PC-9 (cell line): ENCODE results near the gene LAMA3. TPM values are rescaled to one million over a fixed set of nuclear protein-coding genes. Genes with fewer than 3 reads are reported as not detected.

Experiments
- BruUV-seq: library from RNA; stranded (reverse); fragments of 400-500 nt; replicated peaks from 2 replicates; lab custom pipeline; 2021; lab: Mats Ljungman, UMichigan
- CTCF ChIA-PET: fragments of 300-600 bp; sonication (Branson Sonifier 250); formaldehyde crosslinking; loops from one replicate; lab custom pipeline; 2022; ENCODE audit warnings: antibody characterized with exemption; lab: Charles Lee
- POLR2A ChIA-PET: fragments of 300-600 bp; sonication (Branson Sonifier 250); formaldehyde crosslinking; loops from one replicate; lab custom pipeline; 2022; ENCODE audit warnings: antibody characterized with exemption; ENCODE audit not compliant: unreplicated experiment; lab: Charles Lee
- DNase-seq, 2 experiments: peaks; one replicate each; pipeline versions ENCODE4 v3.0.0 to v3.0.0-alpha.2; 2015 to 2022; ENCODE audit warnings: mixed read lengths in 1 of 2
- H2AFZ ChIP-seq: fragments of 200-600 bp; sonication (generic); 2 replicates; pipeline ENCODE4 v1.8.1; 2017; ENCODE audit warnings: antibody characterized with exemption
- H3F3A ChIP-seq: fragments of 200-600 bp; sonication (generic); 2 replicates; pipeline ENCODE4 v1.8.1; 2017; ENCODE audit warnings: antibody characterized with exemption, mild to moderate bottlenecking, low read depth; ENCODE audit not compliant: insufficient read depth
- H3K27ac ChIP-seq: fragments of 200-600 bp; sonication (generic); 2 replicates; pipeline ENCODE4 v1.6.1; 2016; ENCODE audit warnings: mixed run types
- H3K27me3 ChIP-seq: fragments of 200-600 bp; sonication (generic); 2 replicates; pipeline ENCODE4 v1.6.1; 2016; ENCODE audit warnings: low read depth, mixed run types; ENCODE audit not compliant: insufficient read depth
- H3K36me3 ChIP-seq: fragments of 200-600 bp; sonication (generic); 2 replicates; pipeline ENCODE4 v1.6.1; 2016; ENCODE audit warnings: low read depth, mixed run types
- H3K4me1 ChIP-seq: fragments of 200-600 bp; sonication (generic); replicated peaks from 2 replicates; pipeline ENCODE4 v1.6.1; 2016; ENCODE audit warnings: mixed run types; ENCODE audit not compliant: insufficient read depth
- H3K4me2 ChIP-seq: fragments of 200-600 bp; sonication (generic); 2 replicates; pipeline ENCODE4 v1.6.1; 2017; ENCODE audit warnings: mixed run types
- H3K4me3 ChIP-seq: fragments of 200-600 bp; sonication (generic); 2 replicates; pipeline ENCODE4 v1.6.1; 2016; ENCODE audit warnings: mixed run types
- H3K79me2 ChIP-seq: fragments of 200-600 bp; sonication (generic); 2 replicates; pipeline ENCODE4 v1.6.1; 2017; ENCODE audit warnings: low read depth, mixed run types
- H3K9me2 ChIP-seq: fragments of 200-600 bp; sonication (generic); 2 replicates; pipeline ENCODE4 v1.8.1; 2017; ENCODE audit warnings: mild to moderate bottlenecking; ENCODE audit not compliant: insufficient read depth
- H3K9me3 ChIP-seq: fragments of 200-600 bp; sonication (generic); 2 replicates; pipeline ENCODE4 v1.8.1; 2016; ENCODE audit warnings: low read depth; ENCODE audit not compliant: insufficient read depth
- H4K20me1 ChIP-seq: fragments of 200-600 bp; sonication (generic); 2 replicates; pipeline ENCODE4 v1.8.1; 2017; ENCODE audit not compliant: insufficient read depth
- EZH2 ChIP-seq: fragments of 200-600 bp; sonication (generic); IDR thresholded peaks from 2 replicates; pipeline ENCODE4 v1.8.0; 2017; ENCODE audit warnings: antibody characterized with exemption, low read depth
- intact Hi-C: fragments of 100-400 bp; cut with micrococcal nuclease; formaldehyde crosslinking; loops from one replicate; pipeline ENCODE4 v1.10.0; 2022; ENCODE audit not compliant: unreplicated experiment
- total RNA-seq: library from RNA; stranded (reverse); gene quantifications from 2 replicates; pipeline ENCODE4 v1.2.3, GENCODE V29; 2021
- TF ChIP-seq, protein P1 (sequence below): fragments of 200-600 bp; sonication (generic); conservative IDR thresholded peaks from 2 replicates; pipeline ENCODE4 v1.6.1; 2017; ENCODE audit warnings: mixed run types, antibody characterized with exemption, mild to moderate bottlenecking, moderate library complexity

Gene LAMA3
- total RNA-seq, 1 experiment from 2014 or later: 44.4 TPM

DNA sequence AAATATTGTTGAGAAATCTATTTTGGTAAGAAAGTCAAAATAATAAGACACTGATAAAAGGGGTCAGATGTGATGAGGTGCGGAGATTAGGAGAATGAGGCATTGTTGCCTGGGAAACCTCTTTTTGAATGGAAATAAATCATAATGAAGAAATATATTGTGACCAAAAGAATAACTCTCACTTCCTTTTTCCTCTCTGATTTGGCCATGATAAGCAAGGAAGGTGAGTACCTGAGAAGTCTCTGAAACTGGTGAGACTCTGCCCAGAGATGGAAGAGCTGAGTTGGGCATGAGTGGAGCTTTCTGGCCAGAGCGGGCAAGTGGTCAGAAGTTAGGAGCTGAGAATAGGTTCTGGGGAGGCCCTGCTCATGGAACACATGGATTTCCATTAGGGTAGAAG, 11.8 kb downstream of the LAMA3 start:
- H3K4me2 ChIP-seq: no peak overlapping the region
- no peaks in the 10 kb centered on the region for H3K9me2 ChIP-seq
- TF ChIP-seq, protein P1, sequence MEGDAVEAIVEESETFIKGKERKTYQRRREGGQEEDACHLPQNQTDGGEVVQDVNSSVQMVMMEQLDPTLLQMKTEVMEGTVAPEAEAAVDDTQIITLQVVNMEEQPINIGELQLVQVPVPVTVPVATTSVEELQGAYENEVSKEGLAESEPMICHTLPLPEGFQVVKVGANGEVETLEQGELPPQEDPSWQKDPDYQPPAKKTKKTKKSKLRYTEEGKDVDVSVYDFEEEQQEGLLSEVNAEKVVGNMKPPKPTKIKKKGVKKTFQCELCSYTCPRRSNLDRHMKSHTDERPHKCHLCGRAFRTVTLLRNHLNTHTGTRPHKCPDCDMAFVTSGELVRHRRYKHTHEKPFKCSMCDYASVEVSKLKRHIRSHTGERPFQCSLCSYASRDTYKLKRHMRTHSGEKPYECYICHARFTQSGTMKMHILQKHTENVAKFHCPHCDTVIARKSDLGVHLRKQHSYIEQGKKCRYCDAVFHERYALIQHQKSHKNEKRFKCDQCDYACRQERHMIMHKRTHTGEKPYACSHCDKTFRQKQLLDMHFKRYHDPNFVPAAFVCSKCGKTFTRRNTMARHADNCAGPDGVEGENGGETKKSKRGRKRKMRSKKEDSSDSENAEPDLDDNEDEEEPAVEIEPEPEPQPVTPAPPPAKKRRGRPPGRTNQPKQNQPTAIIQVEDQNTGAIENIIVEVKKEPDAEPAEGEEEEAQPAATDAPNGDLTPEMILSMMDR: no peak
- peaks cover 1% of the 10 kb centered on the region; the same call in 1 of the 2 replicates for H3F3A ChIP-seq
- H3K79me2 ChIP-seq: no peaks in the 10 kb centered on the region
- intact Hi-C loops: loop anchor here (5.0 kb wide), 1 partner anchor 111 kb away; no protein-coding TSS in a partner anchor
- H3K4me3 ChIP-seq: no peak overlapping the region
- no peaks in the 10 kb centered on the region for H4K20me1 ChIP-seq
- H3K4me1 ChIP-seq: peaks cover 5% of the 10 kb centered on the region
- no peak for DNase-seq
- ChIA-PET CTCF (no interaction called here), POLR2A (no interaction called here)
- no TSS peak for BruUV-seq
- H3K27ac ChIP-seq: no peak overlapping the region
- H3K36me3 ChIP-seq: no peaks in the 10 kb centered on the region
- no peaks in the 10 kb centered on the region for H3K9me3 ChIP-seq
- H3K27me3 ChIP-seq: no peaks in the 10 kb centered on the region
- no peak overlapping the region for H2AFZ ChIP-seq

DNA sequence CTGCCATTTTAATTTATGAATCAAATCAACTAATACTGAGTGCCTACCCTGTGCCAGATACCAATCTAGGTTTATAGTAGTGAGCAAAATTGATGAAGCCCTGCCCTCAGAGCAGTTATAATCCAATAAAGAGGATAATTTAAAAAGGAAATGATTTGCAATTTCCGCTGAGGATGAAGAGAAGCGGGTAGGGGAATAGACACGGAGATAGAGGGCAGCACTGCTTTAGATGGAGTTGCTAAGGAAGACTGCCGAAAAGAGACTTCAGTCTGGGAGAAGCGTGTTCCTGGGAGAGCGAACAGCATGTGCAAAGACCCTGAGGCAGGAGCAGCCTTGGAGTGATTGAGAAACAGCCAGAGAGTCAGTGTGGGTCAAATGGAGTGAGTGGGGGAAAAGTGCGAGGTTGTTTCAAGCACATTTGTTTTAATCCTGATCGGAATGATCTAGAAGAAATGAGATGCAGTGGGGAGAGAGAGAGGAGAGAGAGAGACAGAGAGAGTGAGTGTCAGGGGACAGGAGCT, 12.4 kb downstream of the LAMA3 start:
- Histone ChIP-seq H3K4me2 (no peak overlapping the region), H3K27me3 (no peaks in the 10 kb centered on the region), H4K20me1 (no peaks in the 10 kb centered on the region), H3K9me2 (no peaks in the 10 kb centered on the region), H3F3A (no peaks in the 10 kb centered on the region), H3K4me3 (no peak overlapping the region), H3K9me3 (no peaks in the 10 kb centered on the region), H3K79me2 (no peaks in the 10 kb centered on the region), H2AFZ (no peak overlapping the region), H3K27ac (no peak overlapping the region), H3K4me1 (no peaks in the 10 kb centered on the region), H3K36me3 (no peaks in the 10 kb centered on the region)
- intact Hi-C loops: loop anchor here (2.0 to 5.0 kb wide), 3 partner anchors 111 to 203 kb away; partner anchors contain the start of gene NPC1
- TF ChIP-seq, protein P1: no peak
- no peak for TF ChIP-seq EZH2
- BruUV-seq: no TSS peak
- DNase-seq: no peak
- CTCF ChIA-PET: no interaction called here
- POLR2A ChIA-PET: interaction anchor here (0.7 kb wide), 1 partner anchor 433 kb away, joined by 16 read pairs; no protein-coding TSS in a partner anchor

DNA sequence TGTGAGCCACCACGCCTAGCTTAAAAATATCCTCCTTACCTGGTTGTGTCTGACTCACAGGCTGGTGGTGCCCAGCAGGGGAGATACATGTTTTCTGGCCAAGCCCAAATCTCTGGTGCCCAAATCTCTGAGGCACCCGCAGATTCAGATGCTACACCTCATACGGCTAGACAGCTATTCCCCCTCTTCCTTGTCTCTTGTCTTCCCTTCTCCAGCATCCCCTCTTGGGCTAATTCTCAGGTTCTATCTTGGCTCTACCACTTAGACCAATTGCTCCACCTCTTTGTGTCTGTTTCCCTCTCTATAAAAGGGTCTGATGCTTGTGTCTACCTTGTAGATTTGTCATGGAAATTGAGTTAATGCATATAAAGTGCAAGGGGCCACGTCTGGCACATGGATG, 13.4 kb downstream of the LAMA3 start:
- no peak for TF ChIP-seq EZH2
- TF ChIP-seq, protein P1: no peak
- H3K4me3 ChIP-seq: no peak overlapping the region
- H3F3A ChIP-seq: no peaks in the 10 kb centered on the region; the same call in 1 of the 2 replicates
- H2AFZ ChIP-seq: no peak overlapping the region
- H3K4me2 ChIP-seq: no peak overlapping the region
- no peaks in the 10 kb centered on the region for H3K9me3 ChIP-seq
- H3K27ac ChIP-seq: no peak overlapping the region
- no peaks in the 10 kb centered on the region for H3K4me1 ChIP-seq
- H3K27me3 ChIP-seq: no peaks in the 10 kb centered on the region
- no peak for DNase-seq
- BruUV-seq: no TSS peak
- H4K20me1 ChIP-seq: no peaks in the 10 kb centered on the region
- H3K9me2 ChIP-seq: no peaks in the 10 kb centered on the region
- ChIA-PET CTCF (interaction anchor here (0.5 to 1.2 kb wide), 5 partner anchors 9 to 127 kb away, joined by 3 to 9 read pairs (median 4); no protein-coding TSS in a partner anchor), POLR2A (no interaction called here)
- no peaks in the 10 kb centered on the region for H3K36me3 ChIP-seq
- intact Hi-C loops: loop anchor here (1.0 to 5.0 kb wide), 5 partner anchors 80 to 204 kb away; partner anchors contain the start of gene NPC1
- H3K79me2 ChIP-seq: no peaks in the 10 kb centered on the region
